Lung (tissue), 12 donors: ENCODE measurements around the gene PTMA. TPM values are rescaled to one million over a fixed set of nuclear protein-coding genes. Genes with fewer than 3 reads are reported as not detected.

Source experiments
- ATAC-seq: fragments of 200-7000 bp; cut with Tn5 transposase; one replicate; pipeline ENCODE4 v1.9.1; 2020; ENCODE audit warnings: moderate number of reproducible peaks; ENCODE audit not compliant: insufficient read depth, low FRiP score
- DNase-seq, 3 donors: peaks; one replicate each; pipeline ENCODE4 v3.0.0-alpha.2; 2013 to 2017
- H3K27ac ChIP-seq, 2 donors: one replicate each; pipeline ENCODE4 v1.5.1; 2013; ENCODE audit warnings: mild to moderate bottlenecking in 2 of 2, moderate library complexity in 2 of 2, control low read depth in 1 of 2, inconsistent platforms in 1 of 2, low read depth in 1 of 2, low read length in 1 of 2
- H3K27me3 ChIP-seq, 3 donors: one replicate each; pipeline ENCODE4 v1.5.1; 2013; ENCODE audit warnings: low read length in 2 of 3; ENCODE audit not compliant: control insufficient read depth in 3 of 3, insufficient read depth in 3 of 3
- H3K36me3 ChIP-seq, 4 donors: one replicate each; pipeline ENCODE4 v1.5.1; 2013; ENCODE audit warnings: low read length in 4 of 4, mild to moderate bottlenecking in 1 of 4, moderate library complexity in 1 of 4; ENCODE audit not compliant: control insufficient read depth in 4 of 4, insufficient read depth in 4 of 4
- H3K4me1 ChIP-seq, 5 donors: one replicate each; pipeline ENCODE4 v1.5.1; 2013; ENCODE audit warnings: low read length in 5 of 5, mild to moderate bottlenecking in 2 of 5, moderate library complexity in 1 of 5; ENCODE audit not compliant: control insufficient read depth in 5 of 5, insufficient read depth in 5 of 5
- H3K4me3 ChIP-seq: one replicate; pipeline ENCODE4 v1.5.1; 2013; ENCODE audit warnings: mild to moderate bottlenecking, control low read depth, moderate library complexity
- H3K9ac ChIP-seq, 2 donors: one replicate each; pipeline ENCODE4 v1.5.1; 2013; ENCODE audit warnings: low read length in 2 of 2, control low read depth in 1 of 2; ENCODE audit not compliant: insufficient read depth in 1 of 2
- H3K9me3 ChIP-seq, 4 donors: one replicate each; pipeline ENCODE4 v1.5.1; 2013; ENCODE audit warnings: low read length in 3 of 4, mild to moderate bottlenecking in 1 of 4, moderate library complexity in 1 of 4; ENCODE audit not compliant: control insufficient read depth in 4 of 4, insufficient read depth in 3 of 4
- CTCF ChIP-seq: IDR thresholded peaks from 2 replicates; pipeline ENCODE4 v1.5.1; 2012; ENCODE audit warnings: mild to moderate bottlenecking; ENCODE audit errors: control extremely low read depth, extremely low read depth
- WGBS, 2 donors: extraction: QIAGEN DNeasy Blood & Tissue Kit; methylation state at CpG; one replicate each; pipeline ENCODE4 v1.1.7; 2013; 5-methylcytosine and 5-hydroxymethylcytosine counted together
- polyA plus RNA-seq, 2 donors: library from polyadenylated mRNA; stranded (reverse); fragments of 200-250 nt; gene quantifications; one replicate each; pipeline ENCODE4 v1.2.1, GENCODE V29; 2013
- total RNA-seq, 2 donors: library from RNA; depleted of rRNA in 1 of 2; stranded (reverse); fragments of >200 nt in 1 of 2; gene quantifications; one replicate each; pipeline ENCODE4 v1.2.1, GENCODE V29; 2014 to 2021
- donor health status: control.
- donor health status: control.
- donor health status: Bipolar disorder and iron deficiency.
- donor health status: healthy.
- donor health status: DM: yes; HTN: yes; CAD: no.

PTMA gene
- total and polyA plus RNA-seq, 4 donors: 755 to 1,655 (median 1,279) TPM

GRCh38 chr2:231689124-231689893 is 19.0 kb upstream of the PTMA start:
- 85 to 87% methylated on average over 15 of the region's 15 CpGs for WGBS, 2 donors

GRCh38 chr2:231691251-231691772 is 17.0 kb upstream of the PTMA start:
- no peak for DNase-seq
- Histone ChIP-seq H3K27ac (no peak overlapping the region), H3K27me3 (no peaks in the 10 kb centered on the region), H3K36me3 (no peaks in the 10 kb centered on the region), H3K9me3 (no peaks in the 10 kb centered on the region), H3K4me3 (no peak overlapping the region), H3K4me1 (peaks cover 0 to 2% (median 0%) of the 10 kb centered on the region in 5 donors), H3K9ac (no peak overlapping the region)
- no peak for TF ChIP-seq CTCF
- WGBS, 2 donors: 69 to 82% methylated on average over 9 of the region's 9 CpGs
- ATAC-seq: no peak

More at GRCh38 chr2:231689124-231689893, 19.0 kb upstream of the PTMA start:
- DNase-seq (no peak), ATAC-seq (no peak)
- peaks cover 0 to 2% (median 0%) of the 10 kb centered on the region in 5 donors for H3K4me1 ChIP-seq
- no peak overlapping the region for H3K9ac ChIP-seq
- H3K4me3 ChIP-seq: no peak overlapping the region
- H3K9me3 ChIP-seq: no peaks in the 10 kb centered on the region
- no peaks in the 10 kb centered on the region for H3K27me3 ChIP-seq
- TF ChIP-seq CTCF: no peak
- no peak overlapping the region for H3K27ac ChIP-seq
- H3K36me3 ChIP-seq: no peaks in the 10 kb centered on the region

- DNase-seq: no peak
- Histone ChIP-seq H3K4me1 (no peaks in the 10 kb centered on the region), H3K4me3 (no peak overlapping the region), H3K27ac (no peak overlapping the region), H3K27me3 (no peaks in the 10 kb centered on the region), H3K9ac (no peak overlapping the region), H3K36me3 (no peaks in the 10 kb centered on the region), H3K9me3 (no peaks in the 10 kb centered on the region)
- no peak for TF ChIP-seq CTCF
- no peak for ATAC-seq
- WGBS, 2 donors: 87 to 94% methylated on average over 10 to 13 of the region's 13 CpGs
Measured at GRCh38 chr2:231692847-231693246, 15.5 kb upstream of the PTMA start.
